Endothelial cell of umbilical vein (primary cell): ENCODE data around the gene UPK3A. TPM values are rescaled to one million over a fixed set of nuclear protein-coding genes. Genes with fewer than 3 reads are reported as not detected.

Source experiments
- BruUV-seq: library from RNA; stranded (reverse); fragments of 400-500 nt; replicated peaks from 2 replicates; lab custom pipeline; 2021; lab: Mats Ljungman, UMichigan
- CTCF ChIA-PET: fragments of 300-600, 350-600 bp; sonication (Branson Sonifier 250); formaldehyde crosslinking; loops from one replicate; lab custom pipeline; 2021; ENCODE audit warnings: antibody characterized with exemption, inconsistent platforms; lab: Charles Lee
- POLR2A ChIA-PET: fragments of 300-600, 350-600 bp; sonication (Branson Sonifier 250); formaldehyde crosslinking; loops from one replicate; lab custom pipeline; 2021; ENCODE audit warnings: antibody characterized with exemption, inconsistent platforms; lab: Charles Lee
- DNase-seq: peaks from one replicate; pipeline ENCODE4 v3.0.0-alpha.2; 2011; ENCODE audit warnings: low read depth, low spot score
- FAIRE-seq: peaks from 2 replicates; lab custom pipeline; 2011; peaks lifted over from hg19 to GRCh38; lab: Jason Lieb, UNC
- H2AFZ ChIP-seq: 2 replicates; pipeline ENCODE4 v1.6.0; 2012; ENCODE audit warnings: low read depth, low read length, control low read depth, inconsistent platforms
- H3K27ac ChIP-seq: 2 replicates; pipeline ENCODE4 v1.5.1; 2011; ENCODE audit warnings: low read depth, mild to moderate bottlenecking, control low read depth, low read length, moderate library complexity; ENCODE audit not compliant: insufficient read depth
- H3K27me3 ChIP-seq, 2 experiments: 2 replicates each; pipeline versions ENCODE4 v1.6.0 to v1.6.1; 2011; ENCODE audit warnings: low read length in 2 of 2, mixed read lengths in 1 of 2; ENCODE audit not compliant: control insufficient read depth in 2 of 2, insufficient read depth in 2 of 2
- H3K36me3 ChIP-seq, 2 experiments: 2 replicates in 1 of 2; 3 replicates in 1 of 2; pipeline ENCODE4 v1.5.1; 2011; ENCODE audit warnings: low read length in 2 of 2, mild to moderate bottlenecking in 1 of 2, moderate library complexity in 1 of 2; ENCODE audit not compliant: control insufficient read depth in 2 of 2, insufficient read depth in 2 of 2; ENCODE audit errors: extremely low read depth in 1 of 2
- H3K4me1 ChIP-seq: 3 replicates; pipeline ENCODE4 v1.5.1; 2011; ENCODE audit warnings: mild to moderate bottlenecking, low read length; ENCODE audit not compliant: control insufficient read depth, insufficient read depth; ENCODE audit errors: extremely low read depth
- H3K4me2 ChIP-seq: 2 replicates; pipeline ENCODE4 v1.6.1; 2011; ENCODE audit warnings: low read length, control low read depth, mixed read lengths; ENCODE audit not compliant: insufficient read depth
- H3K4me3 ChIP-seq, 3 experiments: fragments of 200-600 bp in 1 of 3; sonication (generic), shearing (Covaris generic) in 1 of 3; replicated peaks in 1 of 3; 2 replicates each; pipeline ENCODE4 v1.5.1; 2011 to 2016; ENCODE audit warnings: control low read depth in 3 of 3, low read length in 3 of 3, mild to moderate bottlenecking in 2 of 3, inconsistent platforms in 1 of 3, low read depth in 1 of 3, moderate library complexity in 1 of 3; ENCODE audit not compliant: insufficient read depth in 1 of 3
- H3K79me2 ChIP-seq: 2 replicates; pipeline ENCODE4 v1.6.0; 2012; ENCODE audit warnings: low read length, inconsistent platforms; ENCODE audit not compliant: control insufficient read depth, insufficient read depth
- H3K9ac ChIP-seq: replicated peaks from 2 replicates; pipeline ENCODE3; 2011; ENCODE audit warnings: low read length, control low read depth; ENCODE audit not compliant: insufficient read depth; ENCODE audit errors: extremely low read depth
- H3K9me1 ChIP-seq: replicated peaks from 3 replicates; pipeline ENCODE4 v1.6.0; 2011; ENCODE audit warnings: mild to moderate bottlenecking, low read length; ENCODE audit not compliant: control insufficient read depth, insufficient read depth; ENCODE audit errors: extremely low read depth
- H3K9me3 ChIP-seq: replicated peaks from 2 replicates; pipeline ENCODE4 v1.5.1; 2012; ENCODE audit warnings: low read length, inconsistent platforms; ENCODE audit not compliant: control insufficient read depth, insufficient read depth
- H4K20me1 ChIP-seq: replicated peaks from 2 replicates; pipeline ENCODE3; 2011; ENCODE audit warnings: mild to moderate bottlenecking, low read length; ENCODE audit not compliant: control insufficient read depth, insufficient read depth; ENCODE audit errors: extremely low read depth
- EZH2 ChIP-seq: IDR thresholded peaks from 2 replicates; pipeline ENCODE4 v1.6.1; 2012; ENCODE audit warnings: borderline replicate concordance, low read depth, mild to moderate bottlenecking, moderate library complexity, low read length, inconsistent platforms; ENCODE audit not compliant: severe bottlenecking
- FOS ChIP-seq: IDR thresholded peaks from 2 replicates; pipeline ENCODE4 v1.6.1; 2011; ENCODE audit warnings: mild to moderate bottlenecking, low read length, moderate library complexity, borderline replicate concordance; ENCODE audit not compliant: insufficient read depth
- GATA2 ChIP-seq: IDR thresholded peaks from 2 replicates; pipeline ENCODE4 v1.7.0; 2011; ENCODE audit warnings: low read depth, mild to moderate bottlenecking, moderate library complexity, mixed read lengths, low read length; ENCODE audit not compliant: insufficient read length, insufficient read depth
- JUN ChIP-seq: IDR thresholded peaks from 2 replicates; pipeline ENCODE4 v1.6.1; 2011; ENCODE audit warnings: borderline replicate concordance, low read depth; ENCODE audit not compliant: insufficient read length, insufficient read depth
- MYC ChIP-seq: IDR thresholded peaks from one replicate; pipeline ENCODE4 v1.6.1; 2011; ENCODE audit warnings: mild to moderate bottlenecking, low read depth, low read length
- POLR2A ChIP-seq: IDR thresholded peaks from 2 replicates; pipeline ENCODE4 v1.6.1; 2012; ENCODE audit warnings: low read depth, mild to moderate bottlenecking, control low read depth, low read length
- POLR2AphosphoS5 ChIP-seq: IDR thresholded peaks from 2 replicates; pipeline ENCODE4 v1.6.1; 2012; ENCODE audit warnings: low read depth, mild to moderate bottlenecking, control low read depth, low read length, moderate library complexity; ENCODE audit not compliant: insufficient read depth
- dilution Hi-C: fragments of 300-500 bp; cut with MboI; formaldehyde crosslinking; loops from one replicate; pipeline ENCODE4 v1.15.0; 2019; ENCODE audit warnings: low sequenced_read_pairs; ENCODE audit not compliant: extremely low pct_ligation_motif_present
- intact Hi-C: fragments of 100-400 bp; cut with micrococcal nuclease; formaldehyde crosslinking; loops from one replicate; pipeline ENCODE4 v1.10.0; 2022
- polyA plus RNA-seq, 4 experiments: library from polyadenylated mRNA; depleted of rRNA in 3 of 4; stranded (reverse) in 3 of 4; unstranded in 1 of 4; fragments of >200 nt; gene quantifications; 2 replicates each; pipeline versions ENCODE4 v1.2.1 to v1.2.3, GENCODE V29; 2011 to 2012; ENCODE audit warnings: missing spikeins in 1 of 4
- total RNA-seq: library from RNA; stranded (reverse); gene quantifications from 2 replicates; pipeline ENCODE4 v1.2.3, GENCODE V29; 2021
- TF ChIP-seq, protein P1 (sequence below): IDR thresholded peaks from 2 replicates; pipeline ENCODE4 v1.6.1; 2011; ENCODE audit not compliant: insufficient read depth, insufficient read length
- TF ChIP-seq, protein P2 (sequence below), 2 donors: IDR thresholded peaks; 1 replicate in 1 of 2; 2 replicates in 1 of 2; pipeline ENCODE4 v1.5.1; 2011; ENCODE audit warnings: low read length in 2 of 2, mild to moderate bottlenecking in 2 of 2, moderate library complexity in 2 of 2, control low read depth in 1 of 2, inconsistent platforms in 1 of 2, low read depth in 1 of 2; ENCODE audit not compliant: insufficient read depth in 1 of 2; ENCODE audit errors: extremely low read depth in 1 of 2

The UPK3A gene
- total and polyA plus RNA-seq, 2 donors (not counting 3 experiments of a cell fraction or from before 2014, with no cell fraction given), result not detected

DNA sequence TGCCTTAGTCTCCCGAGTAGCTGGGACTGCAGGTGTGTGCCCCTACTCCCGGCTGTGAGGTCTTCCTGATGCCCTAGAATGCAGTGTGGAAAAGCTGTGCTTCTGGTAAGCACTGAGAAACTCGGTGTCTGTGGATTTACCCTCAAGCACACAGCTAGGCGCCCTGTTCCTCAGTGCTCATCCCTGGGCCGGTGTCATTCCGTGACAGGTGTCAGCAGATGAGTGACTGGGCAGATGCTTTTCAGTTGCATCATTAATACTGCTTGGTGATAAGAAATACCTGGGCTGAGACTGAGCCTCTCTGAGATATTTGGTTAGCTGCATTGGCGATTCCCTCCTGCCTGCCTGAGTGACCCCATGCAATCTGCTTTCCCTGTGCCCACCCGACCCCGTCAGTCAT, 46.7 kb downstream of the UPK3A start:
- no peak overlapping the region for H3K4me3 ChIP-seq
- no peaks in the 10 kb centered on the region for H4K20me1 ChIP-seq
- DNase-seq (no peak), FAIRE-seq (no peak)
- H3K9me1 ChIP-seq, result no peaks in the 10 kb centered on the region
- H3K79me2 ChIP-seq, result no peaks in the 10 kb centered on the region
- H3K36me3 ChIP-seq, result peaks cover 7 to 28% of the 10 kb centered on the region in 2 experiments
- H3K4me1 ChIP-seq, result peaks cover 11% of the 10 kb centered on the region
- ChIA-PET CTCF (interaction anchor here (2.2 kb wide), 1 partner anchor 14 kb away, joined by 4 read pairs; no protein-coding TSS in a partner anchor), POLR2A (no interaction called here)
- no TSS peak for BruUV-seq
- no peak overlapping the region for H3K9ac ChIP-seq
- H3K27ac ChIP-seq, result no peak overlapping the region
- intact Hi-C loops, result no loop called here
- no peak overlapping the region for H3K4me2 ChIP-seq
- dilution Hi-C loops, result no loop called here
- H3K27me3 ChIP-seq, result no peaks in the 10 kb centered on the region
- H3K9me3 ChIP-seq, result no peaks in the 10 kb centered on the region
- no peak overlapping the region for H2AFZ ChIP-seq
- no peak for TF ChIP-seq MYC
- TF ChIP-seq, protein P1, sequence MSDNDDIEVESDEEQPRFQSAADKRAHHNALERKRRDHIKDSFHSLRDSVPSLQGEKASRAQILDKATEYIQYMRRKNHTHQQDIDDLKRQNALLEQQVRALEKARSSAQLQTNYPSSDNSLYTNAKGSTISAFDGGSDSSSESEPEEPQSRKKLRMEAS, result no peak
- no peak for TF ChIP-seq JUN
- TF ChIP-seq POLR2AphosphoS5, result no peak
- TF ChIP-seq FOS, result no peak
- TF ChIP-seq POLR2A, result no peak
- TF ChIP-seq, protein P2, sequence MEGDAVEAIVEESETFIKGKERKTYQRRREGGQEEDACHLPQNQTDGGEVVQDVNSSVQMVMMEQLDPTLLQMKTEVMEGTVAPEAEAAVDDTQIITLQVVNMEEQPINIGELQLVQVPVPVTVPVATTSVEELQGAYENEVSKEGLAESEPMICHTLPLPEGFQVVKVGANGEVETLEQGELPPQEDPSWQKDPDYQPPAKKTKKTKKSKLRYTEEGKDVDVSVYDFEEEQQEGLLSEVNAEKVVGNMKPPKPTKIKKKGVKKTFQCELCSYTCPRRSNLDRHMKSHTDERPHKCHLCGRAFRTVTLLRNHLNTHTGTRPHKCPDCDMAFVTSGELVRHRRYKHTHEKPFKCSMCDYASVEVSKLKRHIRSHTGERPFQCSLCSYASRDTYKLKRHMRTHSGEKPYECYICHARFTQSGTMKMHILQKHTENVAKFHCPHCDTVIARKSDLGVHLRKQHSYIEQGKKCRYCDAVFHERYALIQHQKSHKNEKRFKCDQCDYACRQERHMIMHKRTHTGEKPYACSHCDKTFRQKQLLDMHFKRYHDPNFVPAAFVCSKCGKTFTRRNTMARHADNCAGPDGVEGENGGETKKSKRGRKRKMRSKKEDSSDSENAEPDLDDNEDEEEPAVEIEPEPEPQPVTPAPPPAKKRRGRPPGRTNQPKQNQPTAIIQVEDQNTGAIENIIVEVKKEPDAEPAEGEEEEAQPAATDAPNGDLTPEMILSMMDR (IDR thresholded peaks at IDR 0.05; ENCODE audit: extremely low read depth in 1 of 2, insufficient read depth in 1 of 2, low read depth in 1 of 2, low read length in 2 of 2), result no peak
- TF ChIP-seq GATA2, result no peak
- TF ChIP-seq EZH2, result no peak
